Parathyroid adenoma (tissue), 2 donors: ENCODE results near the gene DSG2.

ENCODE experiments used
- H2AFZ ChIP-seq: fragments of 300-600 bp; sonication (generic); one replicate; pipeline ENCODE4 v1.7.0; 2017; ENCODE audit warnings: antibody characterized with exemption, mild to moderate bottlenecking
- H3K27ac ChIP-seq: fragments of 300-600 bp; sonication (generic); one replicate; pipeline ENCODE4 v1.7.0; 2017
- H3K27me3 ChIP-seq: fragments of 300-600 bp; sonication (generic); one replicate; pipeline ENCODE4 v1.7.0; 2017; ENCODE audit warnings: low read length; ENCODE audit not compliant: control insufficient read depth, insufficient read depth
- H3K36me3 ChIP-seq: fragments of 300-600 bp; sonication (generic); one replicate; pipeline ENCODE4 v1.7.0; 2017; ENCODE audit warnings: low read length; ENCODE audit not compliant: control insufficient read depth, insufficient read depth
- H3K4me1 ChIP-seq: fragments of 300-600 bp; sonication (generic); one replicate; pipeline ENCODE4 v1.7.0; 2017; ENCODE audit warnings: control low read depth
- H3K4me2 ChIP-seq: fragments of 300-600 bp; sonication (generic); one replicate; pipeline ENCODE4 v1.7.0; 2017; ENCODE audit warnings: low read length
- H3K4me3 ChIP-seq: fragments of 300-600 bp; sonication (generic); one replicate; pipeline ENCODE4 v1.7.0; 2017; ENCODE audit warnings: low read depth, low read length
- H3K79me2 ChIP-seq: fragments of 300-600 bp; sonication (generic); one replicate; pipeline ENCODE4 v1.7.0; 2017; ENCODE audit warnings: control low read depth
- H3K9ac ChIP-seq: fragments of 300-600 bp; sonication (generic); one replicate; pipeline ENCODE4 v1.7.0; 2017; ENCODE audit warnings: mild to moderate bottlenecking
- H3K9me3 ChIP-seq: fragments of 300-600 bp; sonication (generic); one replicate; pipeline ENCODE4 v1.7.0; 2017; ENCODE audit warnings: low read length; ENCODE audit not compliant: control insufficient read depth
- TF ChIP-seq, protein P1 (sequence below): fragments of 300-600 bp; sonication (generic); IDR thresholded peaks from one replicate; pipeline ENCODE4 v1.7.0; 2017; ENCODE audit warnings: antibody characterized with exemption, mild to moderate bottlenecking
- donor health status: primary hyperparathyroidism.

Gene DSG2

GRCh38 chr18:31516437-31516836, 18.5 kb downstream of the DSG2 start:
- no peak overlapping the region for H2AFZ ChIP-seq

DNA sequence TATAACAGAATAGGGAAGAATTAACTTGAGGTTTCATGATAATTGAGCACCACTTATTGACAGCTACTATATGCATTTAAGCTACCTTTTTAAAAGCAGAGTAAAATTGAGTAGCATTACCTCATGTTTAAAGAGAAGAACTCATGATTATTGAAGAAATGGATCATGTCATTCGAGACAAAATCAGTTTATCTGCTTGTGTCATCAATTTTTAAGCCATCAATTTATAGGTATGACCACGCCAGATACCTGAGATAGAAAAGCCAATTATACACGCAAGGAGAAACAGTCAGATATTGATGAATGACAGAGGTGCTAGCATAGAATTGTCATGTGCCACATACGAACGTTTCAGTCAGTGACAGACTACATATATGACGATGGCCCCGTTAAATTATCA, 28.4 kb downstream of the DSG2 start:
- TF ChIP-seq, protein P1, sequence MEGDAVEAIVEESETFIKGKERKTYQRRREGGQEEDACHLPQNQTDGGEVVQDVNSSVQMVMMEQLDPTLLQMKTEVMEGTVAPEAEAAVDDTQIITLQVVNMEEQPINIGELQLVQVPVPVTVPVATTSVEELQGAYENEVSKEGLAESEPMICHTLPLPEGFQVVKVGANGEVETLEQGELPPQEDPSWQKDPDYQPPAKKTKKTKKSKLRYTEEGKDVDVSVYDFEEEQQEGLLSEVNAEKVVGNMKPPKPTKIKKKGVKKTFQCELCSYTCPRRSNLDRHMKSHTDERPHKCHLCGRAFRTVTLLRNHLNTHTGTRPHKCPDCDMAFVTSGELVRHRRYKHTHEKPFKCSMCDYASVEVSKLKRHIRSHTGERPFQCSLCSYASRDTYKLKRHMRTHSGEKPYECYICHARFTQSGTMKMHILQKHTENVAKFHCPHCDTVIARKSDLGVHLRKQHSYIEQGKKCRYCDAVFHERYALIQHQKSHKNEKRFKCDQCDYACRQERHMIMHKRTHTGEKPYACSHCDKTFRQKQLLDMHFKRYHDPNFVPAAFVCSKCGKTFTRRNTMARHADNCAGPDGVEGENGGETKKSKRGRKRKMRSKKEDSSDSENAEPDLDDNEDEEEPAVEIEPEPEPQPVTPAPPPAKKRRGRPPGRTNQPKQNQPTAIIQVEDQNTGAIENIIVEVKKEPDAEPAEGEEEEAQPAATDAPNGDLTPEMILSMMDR: no peak
- H3K4me2 ChIP-seq: no peak overlapping the region
- no peaks in the 10 kb centered on the region for H3K9me3 ChIP-seq
- H3K27ac ChIP-seq: no peak overlapping the region
- H3K79me2 ChIP-seq: no peaks in the 10 kb centered on the region
- H3K9ac ChIP-seq: no peak overlapping the region
- no peak overlapping the region for H3K4me3 ChIP-seq
- H2AFZ ChIP-seq: no peak overlapping the region
- H3K36me3 ChIP-seq: no peaks in the 10 kb centered on the region
- no peaks in the 10 kb centered on the region for H3K27me3 ChIP-seq
- no peaks in the 10 kb centered on the region for H3K4me1 ChIP-seq

More at GRCh38 chr18:31516437-31516836, 18.5 kb downstream of the DSG2 start:
- Histone ChIP-seq H3K36me3 (no peaks in the 10 kb centered on the region), H3K79me2 (peaks cover 22% of the 10 kb centered on the region), H3K4me1 (peaks cover 24% of the 10 kb centered on the region), H3K27ac (no peak overlapping the region), H3K27me3 (no peaks in the 10 kb centered on the region), H3K4me2 (no peak overlapping the region), H3K4me3 (no peak overlapping the region), H3K9me3 (no peaks in the 10 kb centered on the region), H3K9ac (no peak overlapping the region)
- TF ChIP-seq, protein P1: no peak

DNA sequence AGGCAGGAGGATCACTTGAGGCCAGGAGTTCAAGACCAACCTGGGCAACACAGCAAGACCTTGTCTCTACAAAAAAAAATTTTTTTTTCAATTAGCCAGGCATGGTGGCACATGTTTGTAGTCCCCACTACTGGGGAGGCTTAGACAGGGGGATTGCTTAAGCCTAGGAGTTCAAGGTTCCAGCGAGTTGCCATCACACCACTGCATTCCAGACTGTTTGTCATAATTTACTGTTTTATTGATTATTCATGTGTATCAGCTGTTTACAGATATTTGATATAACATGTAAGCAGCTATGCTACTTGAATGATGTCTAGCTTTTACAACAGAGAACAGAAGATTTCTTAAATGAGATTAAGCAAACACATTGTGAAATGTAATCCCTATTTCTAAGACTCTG, 35.3 kb downstream of the DSG2 start:
- no peaks in the 10 kb centered on the region for H3K36me3 ChIP-seq
- no peaks in the 10 kb centered on the region for H3K9me3 ChIP-seq
- TF ChIP-seq, protein P1: no peak
- H3K9ac ChIP-seq: no peak overlapping the region
- H3K79me2 ChIP-seq: no peaks in the 10 kb centered on the region
- H3K4me2 ChIP-seq: no peak overlapping the region
- no peaks in the 10 kb centered on the region for H3K4me1 ChIP-seq
- H3K27me3 ChIP-seq: no peaks in the 10 kb centered on the region
- H2AFZ ChIP-seq: no peak overlapping the region
- no peak overlapping the region for H3K4me3 ChIP-seq
- H3K27ac ChIP-seq: no peak overlapping the region

DNA sequence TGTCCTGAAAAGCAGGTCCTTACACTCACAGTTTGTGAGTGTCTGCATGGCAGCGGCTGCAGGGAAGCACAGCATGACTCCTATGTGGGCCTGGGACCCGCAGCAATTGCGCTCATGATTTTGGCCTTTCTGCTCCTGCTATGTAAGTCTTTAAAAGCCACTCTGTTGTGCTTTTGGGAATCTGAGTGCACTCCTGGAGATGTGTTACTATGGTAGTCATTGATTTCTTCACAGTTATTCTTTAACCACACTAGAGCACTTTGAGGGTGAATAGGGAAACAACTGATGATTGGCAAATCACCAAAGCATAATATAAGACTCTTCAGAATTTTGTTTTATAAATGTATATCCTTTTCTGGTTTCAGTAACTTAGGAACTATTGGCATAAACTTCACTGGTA, 40.9 kb downstream of the DSG2 start:
- Histone ChIP-seq H3K9me3 (no peaks in the 10 kb centered on the region), H3K4me2 (no peak overlapping the region), H2AFZ (no peak overlapping the region), H3K36me3 (no peaks in the 10 kb centered on the region), H3K9ac (no peak overlapping the region), H3K79me2 (no peaks in the 10 kb centered on the region), H3K4me3 (no peak overlapping the region), H3K4me1 (no peaks in the 10 kb centered on the region), H3K27ac (no peak overlapping the region), H3K27me3 (no peaks in the 10 kb centered on the region)
- TF ChIP-seq, protein P1: no peak

- H3K79me2 ChIP-seq: no peaks in the 10 kb centered on the region
- H3K4me1 ChIP-seq: no peaks in the 10 kb centered on the region
- H3K9me3 ChIP-seq: no peaks in the 10 kb centered on the region
- TF ChIP-seq, protein P1: no peak
- no peak overlapping the region for H3K4me3 ChIP-seq
- H2AFZ ChIP-seq: no peak overlapping the region
- no peaks in the 10 kb centered on the region for H3K27me3 ChIP-seq
- no peak overlapping the region for H3K9ac ChIP-seq
- no peaks in the 10 kb centered on the region for H3K36me3 ChIP-seq
- no peak overlapping the region for H3K4me2 ChIP-seq
- H3K27ac ChIP-seq: no peak overlapping the region
Measured at GRCh38 chr18:31546476-31546875, 48.5 kb downstream of the DSG2 start.
